ENCODE measurements around the gene PDCD11. TPM values are rescaled to one million over a fixed set of nuclear protein-coding genes. Genes with fewer than 3 reads are reported as not detected.

PDCD11 gene
- total RNA-seq, 1 experiment from 2014 or later = 78.8 TPM

DNA sequence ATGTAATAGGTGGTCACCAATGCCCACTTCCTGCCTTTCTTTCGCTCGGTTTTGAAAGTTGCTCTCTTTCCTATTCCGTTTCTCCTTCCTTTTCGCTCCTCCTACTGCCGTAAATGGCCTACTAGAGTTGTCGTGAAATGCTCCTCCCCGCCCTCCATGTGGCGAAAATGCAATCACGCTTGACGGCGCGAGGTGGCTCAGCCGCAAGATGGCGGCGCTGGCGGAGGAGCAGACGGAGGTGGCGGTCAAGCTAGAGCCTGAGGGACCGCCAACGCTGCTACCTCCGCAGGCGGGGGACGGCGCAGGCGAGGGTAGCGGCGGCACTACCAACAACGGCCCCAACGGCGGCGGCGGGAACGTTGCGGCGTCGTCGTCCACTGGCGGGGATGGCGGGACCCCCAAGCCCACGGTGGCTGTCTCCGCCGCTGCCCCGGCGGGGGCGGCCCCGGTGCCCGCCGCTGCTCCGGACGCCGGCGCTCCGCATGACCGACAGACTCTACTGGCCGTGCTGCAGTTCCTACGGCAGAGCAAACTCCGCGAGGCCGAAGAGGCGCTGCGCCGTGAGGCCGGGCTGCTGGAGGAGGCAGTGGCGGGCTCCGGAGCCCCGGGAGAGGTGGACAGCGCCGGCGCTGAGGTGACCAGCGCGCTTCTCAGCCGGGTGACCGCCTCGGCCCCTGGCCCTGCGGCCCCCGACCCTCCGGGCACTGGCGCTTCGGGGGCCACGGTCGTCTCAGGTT is 28.5 kb upstream of the PDCD11 start, which contains the start of gene TAF5 (continued):
- TF ChIP-seq FOXP1 (CRISPR knock-in tag; IDR thresholded peaks at IDR 0.05; ENCODE audit: borderline replicate concordance) (peak; percentile 93), ZNF317 (CRISPR knock-in tag; IDR thresholded peaks at IDR 0.05; ENCODE audit: borderline replicate concordance, low read depth) (no peak), RELA (CRISPR knock-in tag; IDR thresholded peaks at IDR 0.05; ENCODE audit: borderline replicate concordance) (no peak), RORB (CRISPR knock-in tag; IDR thresholded peaks at IDR 0.05) (no peak), NFE2L1 (CRISPR knock-in tag; IDR thresholded peaks at IDR 0.05) (no peak), JUN (CRISPR knock-in tag; IDR thresholded peaks at IDR 0.05) (no peak), ZNF416 (CRISPR knock-in tag; IDR thresholded peaks at IDR 0.05) (no peak), CBFB (CRISPR knock-in tag; IDR thresholded peaks at IDR 0.05; ENCODE audit: low read depth) (no peak), GTF2I (CRISPR knock-in tag; conservative IDR thresholded peaks at IDR 0.05) (no peak), ZNF138 (CRISPR knock-in tag; conservative IDR thresholded peaks at IDR 0.05) (peak; percentile 51; the same call in 1 of the 2 replicates), NFATC4 (CRISPR knock-in tag; IDR thresholded peaks at IDR 0.05) (no peak), TEAD4 (CRISPR knock-in tag; IDR thresholded peaks at IDR 0.05) (no peak), HMGA2 (CRISPR knock-in tag; IDR thresholded peaks at IDR 0.05) (no peak)
- TF ChIP-seq, protein P1, sequence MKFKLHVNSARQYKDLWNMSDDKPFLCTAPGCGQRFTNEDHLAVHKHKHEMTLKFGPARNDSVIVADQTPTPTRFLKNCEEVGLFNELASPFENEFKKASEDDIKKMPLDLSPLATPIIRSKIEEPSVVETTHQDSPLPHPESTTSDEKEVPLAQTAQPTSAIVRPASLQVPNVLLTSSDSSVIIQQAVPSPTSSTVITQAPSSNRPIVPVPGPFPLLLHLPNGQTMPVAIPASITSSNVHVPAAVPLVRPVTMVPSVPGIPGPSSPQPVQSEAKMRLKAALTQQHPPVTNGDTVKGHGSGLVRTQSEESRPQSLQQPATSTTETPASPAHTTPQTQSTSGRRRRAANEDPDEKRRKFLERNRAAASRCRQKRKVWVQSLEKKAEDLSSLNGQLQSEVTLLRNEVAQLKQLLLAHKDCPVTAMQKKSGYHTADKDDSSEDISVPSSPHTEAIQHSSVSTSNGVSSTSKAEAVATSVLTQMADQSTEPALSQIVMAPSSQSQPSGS (CRISPR knock-in tag; IDR thresholded peaks at IDR 0.05; ENCODE audit: borderline replicate concordance, low read depth) = no peak
- TF ChIP-seq, protein P2, sequence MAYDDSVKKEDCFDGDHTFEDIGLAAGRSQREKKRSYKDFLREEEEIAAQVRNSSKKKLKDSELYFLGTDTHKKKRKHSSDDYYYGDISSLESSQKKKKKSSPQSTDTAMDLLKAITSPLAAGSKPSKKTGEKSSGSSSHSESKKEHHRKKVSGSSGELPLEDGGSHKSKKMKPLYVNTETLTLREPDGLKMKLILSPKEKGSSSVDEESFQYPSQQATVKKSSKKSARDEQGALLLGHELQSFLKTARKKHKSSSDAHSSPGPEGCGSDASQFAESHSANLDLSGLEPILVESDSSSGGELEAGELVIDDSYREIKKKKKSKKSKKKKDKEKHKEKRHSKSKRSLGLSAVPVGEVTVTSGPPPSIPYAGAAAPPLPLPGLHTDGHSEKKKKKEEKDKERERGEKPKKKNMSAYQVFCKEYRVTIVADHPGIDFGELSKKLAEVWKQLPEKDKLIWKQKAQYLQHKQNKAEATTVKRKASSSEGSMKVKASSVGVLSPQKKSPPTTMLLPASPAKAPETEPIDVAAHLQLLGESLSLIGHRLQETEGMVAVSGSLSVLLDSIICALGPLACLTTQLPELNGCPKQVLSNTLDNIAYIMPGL (CRISPR knock-in tag; IDR thresholded peaks at IDR 0.05) = peak; percentile 87; the same call in 1 of the 2 replicates
- TF ChIP-seq, protein P3, sequence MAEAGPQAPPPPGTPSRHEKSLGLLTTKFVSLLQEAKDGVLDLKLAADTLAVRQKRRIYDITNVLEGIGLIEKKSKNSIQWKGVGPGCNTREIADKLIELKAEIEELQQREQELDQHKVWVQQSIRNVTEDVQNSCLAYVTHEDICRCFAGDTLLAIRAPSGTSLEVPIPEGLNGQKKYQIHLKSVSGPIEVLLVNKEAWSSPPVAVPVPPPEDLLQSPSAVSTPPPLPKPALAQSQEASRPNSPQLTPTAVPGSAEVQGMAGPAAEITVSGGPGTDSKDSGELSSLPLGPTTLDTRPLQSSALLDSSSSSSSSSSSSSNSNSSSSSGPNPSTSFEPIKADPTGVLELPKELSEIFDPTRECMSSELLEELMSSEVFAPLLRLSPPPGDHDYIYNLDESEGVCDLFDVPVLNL (CRISPR knock-in tag; IDR thresholded peaks at IDR 0.05; ENCODE audit: borderline replicate concordance, low read depth) = peak; percentile 82
- TF ChIP-seq, protein P4, sequence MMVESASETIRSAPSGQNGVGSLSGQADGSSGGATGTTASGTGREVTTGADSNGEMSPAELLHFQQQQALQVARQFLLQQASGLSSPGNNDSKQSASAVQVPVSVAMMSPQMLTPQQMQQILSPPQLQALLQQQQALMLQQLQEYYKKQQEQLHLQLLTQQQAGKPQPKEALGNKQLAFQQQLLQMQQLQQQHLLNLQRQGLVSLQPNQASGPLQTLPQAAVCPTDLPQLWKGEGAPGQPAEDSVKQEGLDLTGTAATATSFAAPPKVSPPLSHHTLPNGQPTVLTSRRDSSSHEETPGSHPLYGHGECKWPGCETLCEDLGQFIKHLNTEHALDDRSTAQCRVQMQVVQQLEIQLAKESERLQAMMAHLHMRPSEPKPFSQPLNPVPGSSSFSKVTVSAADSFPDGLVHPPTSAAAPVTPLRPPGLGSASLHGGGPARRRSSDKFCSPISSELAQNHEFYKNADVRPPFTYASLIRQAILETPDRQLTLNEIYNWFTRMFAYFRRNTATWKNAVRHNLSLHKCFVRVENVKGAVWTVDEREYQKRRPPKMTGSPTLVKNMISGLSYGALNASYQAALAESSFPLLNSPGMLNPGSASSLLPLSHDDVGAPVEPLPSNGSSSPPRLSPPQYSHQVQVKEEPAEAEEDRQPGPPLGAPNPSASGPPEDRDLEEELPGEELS (CRISPR knock-in tag; IDR thresholded peaks at IDR 0.05) = peak; percentile 91
- TF ChIP-seq, protein P5, sequence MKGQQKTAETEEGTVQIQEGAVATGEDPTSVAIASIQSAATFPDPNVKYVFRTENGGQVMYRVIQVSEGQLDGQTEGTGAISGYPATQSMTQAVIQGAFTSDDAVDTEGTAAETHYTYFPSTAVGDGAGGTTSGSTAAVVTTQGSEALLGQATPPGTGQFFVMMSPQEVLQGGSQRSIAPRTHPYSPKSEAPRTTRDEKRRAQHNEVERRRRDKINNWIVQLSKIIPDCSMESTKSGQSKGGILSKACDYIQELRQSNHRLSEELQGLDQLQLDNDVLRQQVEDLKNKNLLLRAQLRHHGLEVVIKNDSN (CRISPR knock-in tag; IDR thresholded peaks at IDR 0.05) = peak; percentile 68
- TF ChIP-seq, protein P6, sequence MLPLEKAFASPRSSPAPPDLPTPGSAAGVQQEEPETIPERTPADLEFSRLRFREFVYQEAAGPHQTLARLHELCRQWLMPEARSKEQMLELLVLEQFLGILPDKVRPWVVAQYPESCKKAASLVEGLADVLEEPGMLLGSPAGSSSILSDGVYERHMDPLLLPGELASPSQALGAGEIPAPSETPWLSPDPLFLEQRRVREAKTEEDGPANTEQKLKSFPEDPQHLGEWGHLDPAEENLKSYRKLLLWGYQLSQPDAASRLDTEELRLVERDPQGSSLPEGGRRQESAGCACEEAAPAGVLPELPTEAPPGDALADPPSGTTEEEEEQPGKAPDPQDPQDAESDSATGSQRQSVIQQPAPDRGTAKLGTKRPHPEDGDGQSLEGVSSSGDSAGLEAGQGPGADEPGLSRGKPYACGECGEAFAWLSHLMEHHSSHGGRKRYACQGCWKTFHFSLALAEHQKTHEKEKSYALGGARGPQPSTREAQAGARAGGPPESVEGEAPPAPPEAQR (CRISPR knock-in tag; IDR thresholded peaks at IDR 0.05) = no peak
- TF ChIP-seq, protein P7, sequence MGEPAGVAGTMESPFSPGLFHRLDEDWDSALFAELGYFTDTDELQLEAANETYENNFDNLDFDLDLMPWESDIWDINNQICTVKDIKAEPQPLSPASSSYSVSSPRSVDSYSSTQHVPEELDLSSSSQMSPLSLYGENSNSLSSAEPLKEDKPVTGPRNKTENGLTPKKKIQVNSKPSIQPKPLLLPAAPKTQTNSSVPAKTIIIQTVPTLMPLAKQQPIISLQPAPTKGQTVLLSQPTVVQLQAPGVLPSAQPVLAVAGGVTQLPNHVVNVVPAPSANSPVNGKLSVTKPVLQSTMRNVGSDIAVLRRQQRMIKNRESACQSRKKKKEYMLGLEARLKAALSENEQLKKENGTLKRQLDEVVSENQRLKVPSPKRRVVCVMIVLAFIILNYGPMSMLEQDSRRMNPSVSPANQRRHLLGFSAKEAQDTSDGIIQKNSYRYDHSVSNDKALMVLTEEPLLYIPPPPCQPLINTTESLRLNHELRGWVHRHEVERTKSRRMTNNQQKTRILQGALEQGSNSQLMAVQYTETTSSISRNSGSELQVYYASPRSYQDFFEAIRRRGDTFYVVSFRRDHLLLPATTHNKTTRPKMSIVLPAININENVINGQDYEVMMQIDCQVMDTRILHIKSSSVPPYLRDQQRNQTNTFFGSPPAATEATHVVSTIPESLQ (CRISPR knock-in tag; IDR thresholded peaks at IDR 0.05) = no peak
- TF ChIP-seq, protein P8, sequence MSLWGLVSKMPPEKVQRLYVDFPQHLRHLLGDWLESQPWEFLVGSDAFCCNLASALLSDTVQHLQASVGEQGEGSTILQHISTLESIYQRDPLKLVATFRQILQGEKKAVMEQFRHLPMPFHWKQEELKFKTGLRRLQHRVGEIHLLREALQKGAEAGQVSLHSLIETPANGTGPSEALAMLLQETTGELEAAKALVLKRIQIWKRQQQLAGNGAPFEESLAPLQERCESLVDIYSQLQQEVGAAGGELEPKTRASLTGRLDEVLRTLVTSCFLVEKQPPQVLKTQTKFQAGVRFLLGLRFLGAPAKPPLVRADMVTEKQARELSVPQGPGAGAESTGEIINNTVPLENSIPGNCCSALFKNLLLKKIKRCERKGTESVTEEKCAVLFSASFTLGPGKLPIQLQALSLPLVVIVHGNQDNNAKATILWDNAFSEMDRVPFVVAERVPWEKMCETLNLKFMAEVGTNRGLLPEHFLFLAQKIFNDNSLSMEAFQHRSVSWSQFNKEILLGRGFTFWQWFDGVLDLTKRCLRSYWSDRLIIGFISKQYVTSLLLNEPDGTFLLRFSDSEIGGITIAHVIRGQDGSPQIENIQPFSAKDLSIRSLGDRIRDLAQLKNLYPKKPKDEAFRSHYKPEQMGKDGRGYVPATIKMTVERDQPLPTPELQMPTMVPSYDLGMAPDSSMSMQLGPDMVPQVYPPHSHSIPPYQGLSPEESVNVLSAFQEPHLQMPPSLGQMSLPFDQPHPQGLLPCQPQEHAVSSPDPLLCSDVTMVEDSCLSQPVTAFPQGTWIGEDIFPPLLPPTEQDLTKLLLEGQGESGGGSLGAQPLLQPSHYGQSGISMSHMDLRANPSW (CRISPR knock-in tag; conservative IDR thresholded peaks at IDR 0.05; ENCODE audit: low read depth) = no peak
- TF ChIP-seq, protein P9, sequence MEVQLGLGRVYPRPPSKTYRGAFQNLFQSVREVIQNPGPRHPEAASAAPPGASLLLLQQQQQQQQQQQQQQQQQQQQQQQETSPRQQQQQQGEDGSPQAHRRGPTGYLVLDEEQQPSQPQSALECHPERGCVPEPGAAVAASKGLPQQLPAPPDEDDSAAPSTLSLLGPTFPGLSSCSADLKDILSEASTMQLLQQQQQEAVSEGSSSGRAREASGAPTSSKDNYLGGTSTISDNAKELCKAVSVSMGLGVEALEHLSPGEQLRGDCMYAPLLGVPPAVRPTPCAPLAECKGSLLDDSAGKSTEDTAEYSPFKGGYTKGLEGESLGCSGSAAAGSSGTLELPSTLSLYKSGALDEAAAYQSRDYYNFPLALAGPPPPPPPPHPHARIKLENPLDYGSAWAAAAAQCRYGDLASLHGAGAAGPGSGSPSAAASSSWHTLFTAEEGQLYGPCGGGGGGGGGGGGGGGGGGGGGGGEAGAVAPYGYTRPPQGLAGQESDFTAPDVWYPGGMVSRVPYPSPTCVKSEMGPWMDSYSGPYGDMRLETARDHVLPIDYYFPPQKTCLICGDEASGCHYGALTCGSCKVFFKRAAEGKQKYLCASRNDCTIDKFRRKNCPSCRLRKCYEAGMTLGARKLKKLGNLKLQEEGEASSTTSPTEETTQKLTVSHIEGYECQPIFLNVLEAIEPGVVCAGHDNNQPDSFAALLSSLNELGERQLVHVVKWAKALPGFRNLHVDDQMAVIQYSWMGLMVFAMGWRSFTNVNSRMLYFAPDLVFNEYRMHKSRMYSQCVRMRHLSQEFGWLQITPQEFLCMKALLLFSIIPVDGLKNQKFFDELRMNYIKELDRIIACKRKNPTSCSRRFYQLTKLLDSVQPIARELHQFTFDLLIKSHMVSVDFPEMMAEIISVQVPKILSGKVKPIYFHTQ (CRISPR knock-in tag; IDR thresholded peaks at IDR 0.05) = no peak
